Measurements from ENCODE around the gene NTN1.

GRCh38 chr17:9211133-9211765 is 189.9 kb downstream of the NTN1 start:
- TF ChIP-seq EZH2phosphoT487 (IDR thresholded peaks at IDR 0.05; ENCODE audit: insufficient read depth, low read depth) (no peak), EZH2 (IDR thresholded peaks at IDR 0.05; ENCODE audit: insufficient read depth, poor library complexity, severe bottlenecking) (no peak)
